ENCODE measurements around the gene GAMT.

GAMT gene

DNA sequence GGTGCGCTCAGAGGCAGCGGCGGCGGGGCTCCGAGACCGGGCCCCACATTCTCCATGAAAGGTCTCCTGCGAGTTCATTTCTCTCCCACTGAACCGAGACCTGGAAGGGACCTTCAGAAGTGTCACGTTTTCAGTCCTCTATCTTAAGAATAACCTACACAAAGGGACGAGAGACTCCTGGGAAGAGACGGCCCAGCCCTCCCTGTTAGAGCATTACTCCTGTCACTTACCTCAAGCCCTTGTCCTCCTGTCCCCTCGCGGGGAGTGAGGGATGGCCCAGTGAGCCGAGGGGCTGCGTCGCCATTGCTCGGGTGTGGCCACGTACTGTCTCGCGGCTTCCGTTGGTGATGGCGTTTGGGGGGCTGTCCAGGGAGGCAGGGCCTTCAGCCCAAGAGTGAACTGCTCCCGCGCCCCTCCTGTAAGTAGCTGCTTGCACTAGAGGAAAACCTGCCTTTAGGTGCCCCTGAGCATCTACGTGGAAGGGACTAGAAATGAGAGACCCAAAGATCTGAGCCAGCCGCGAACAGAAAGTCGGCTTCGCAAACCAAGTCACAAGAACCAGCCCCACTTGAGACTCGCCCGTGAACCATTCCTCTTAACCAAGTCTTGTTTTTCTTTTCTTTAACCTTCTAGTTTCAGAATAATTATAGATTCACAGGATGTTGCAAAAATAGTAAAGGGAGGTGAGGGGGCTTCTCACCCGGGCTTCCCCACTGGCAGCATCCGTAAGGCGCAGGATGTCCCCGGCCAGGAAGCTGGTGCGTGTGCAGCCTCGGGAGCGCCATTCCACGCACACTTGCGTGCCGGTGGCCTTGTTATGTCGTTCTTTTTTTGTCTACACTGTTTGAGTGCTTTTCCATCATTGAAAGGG is 38.7 kb downstream of the GAMT start:
- DNase-seq = no peak

DNA sequence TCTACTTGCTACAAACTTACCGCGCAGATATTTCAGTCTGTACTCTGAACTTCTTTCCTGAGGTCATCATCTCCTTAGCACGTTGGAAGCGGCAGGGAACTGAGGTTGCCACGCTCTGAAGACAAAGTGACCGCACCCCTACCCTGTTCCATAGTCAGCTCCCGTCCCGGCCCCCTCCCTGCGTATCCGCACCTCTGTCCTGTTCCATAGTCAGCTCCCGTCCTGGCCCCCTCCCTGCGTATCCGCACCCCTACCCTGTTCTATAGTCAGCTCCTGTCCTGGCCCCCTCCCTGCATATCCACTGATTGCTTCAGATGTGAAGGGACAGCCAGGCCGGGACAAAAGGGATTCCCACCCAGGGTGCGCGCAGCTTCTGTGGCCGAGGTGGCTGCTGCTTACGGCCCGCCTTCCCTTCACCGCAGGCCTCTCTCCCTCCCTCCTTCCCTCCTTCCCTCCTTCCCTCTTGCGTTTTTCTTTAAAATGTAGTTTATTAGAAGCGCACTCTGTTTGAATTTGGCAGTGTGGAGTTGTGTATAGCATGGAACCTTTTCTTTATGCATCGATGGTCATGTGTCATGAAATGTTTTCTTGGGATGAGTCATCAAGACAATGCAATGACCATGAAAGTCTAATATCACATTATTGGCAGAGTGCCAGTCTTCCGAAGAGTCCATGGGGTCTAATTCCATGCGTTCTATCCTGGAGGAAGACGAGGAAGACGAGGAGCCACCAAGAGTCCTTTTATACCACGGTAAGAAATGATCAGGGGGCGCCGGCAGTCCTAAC is 39.5 kb downstream of the GAMT start:
- no peak for DNase-seq

DNA sequence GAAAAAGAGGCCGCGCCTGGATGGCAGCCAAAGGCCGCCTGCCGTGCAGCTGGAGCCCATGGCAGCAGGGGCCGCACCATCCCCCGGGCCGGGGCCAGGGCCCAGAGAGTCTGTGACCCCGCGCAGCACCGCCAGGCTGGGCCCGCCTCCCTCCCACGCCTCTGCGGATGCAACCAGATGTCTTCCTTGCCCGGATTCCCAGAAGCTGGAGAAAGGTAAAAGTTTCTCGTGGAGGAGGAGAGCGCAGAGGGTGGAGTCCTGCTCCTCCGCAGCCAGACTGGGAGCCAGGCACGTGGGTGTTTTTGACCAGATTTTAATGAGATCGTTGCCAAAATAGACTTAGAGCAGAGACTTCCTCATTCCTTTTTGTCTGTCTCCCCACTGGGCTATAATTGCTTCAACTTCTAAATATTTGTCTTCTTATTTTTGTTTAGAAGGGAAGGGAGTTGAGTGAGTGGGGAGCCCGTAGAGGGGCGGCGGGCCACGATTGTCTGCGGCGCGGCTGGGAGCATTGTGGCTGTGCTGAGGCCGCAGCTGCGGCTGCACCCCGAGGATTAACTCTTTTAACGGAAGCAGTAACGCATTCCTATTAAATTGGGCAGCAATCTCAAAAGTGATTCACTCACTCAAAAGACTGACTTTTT is 40.4 kb downstream of the GAMT start:
- no peak for DNase-seq

DNA sequence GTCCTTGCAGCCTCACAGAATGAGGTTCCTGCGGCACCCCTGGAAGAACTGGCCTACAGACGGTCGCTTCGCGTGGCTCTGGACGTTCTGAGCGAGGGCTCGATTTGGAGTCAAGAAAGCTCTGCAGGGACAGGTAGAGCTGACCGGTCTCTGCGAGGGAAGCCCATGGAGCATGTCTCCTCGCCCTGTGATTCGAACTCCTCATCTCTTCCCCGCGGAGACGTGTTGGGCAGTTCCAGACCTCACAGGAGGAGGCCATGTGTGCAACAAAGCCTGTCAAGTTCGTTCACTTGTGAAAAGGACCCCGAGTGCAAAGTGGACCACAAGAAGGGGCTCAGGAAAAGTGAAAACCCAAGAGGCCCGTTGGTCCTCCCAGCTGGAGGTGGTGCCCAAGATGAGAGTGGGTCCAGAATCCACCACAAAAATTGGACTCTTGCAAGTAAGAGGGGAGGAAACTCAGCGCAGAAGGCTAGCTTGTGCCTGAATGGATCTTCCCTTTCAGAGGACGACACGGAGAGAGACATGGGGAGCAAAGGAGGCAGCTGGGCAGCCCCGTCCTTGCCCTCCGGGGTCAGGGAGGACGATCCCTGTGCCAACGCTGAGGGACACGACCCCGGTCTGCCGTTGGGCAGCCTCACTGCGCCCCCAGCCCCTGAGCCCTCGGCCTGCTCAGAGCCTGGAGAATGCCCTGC is 41.1 kb downstream of the GAMT start:
- DNase-seq = no peak

DNA sequence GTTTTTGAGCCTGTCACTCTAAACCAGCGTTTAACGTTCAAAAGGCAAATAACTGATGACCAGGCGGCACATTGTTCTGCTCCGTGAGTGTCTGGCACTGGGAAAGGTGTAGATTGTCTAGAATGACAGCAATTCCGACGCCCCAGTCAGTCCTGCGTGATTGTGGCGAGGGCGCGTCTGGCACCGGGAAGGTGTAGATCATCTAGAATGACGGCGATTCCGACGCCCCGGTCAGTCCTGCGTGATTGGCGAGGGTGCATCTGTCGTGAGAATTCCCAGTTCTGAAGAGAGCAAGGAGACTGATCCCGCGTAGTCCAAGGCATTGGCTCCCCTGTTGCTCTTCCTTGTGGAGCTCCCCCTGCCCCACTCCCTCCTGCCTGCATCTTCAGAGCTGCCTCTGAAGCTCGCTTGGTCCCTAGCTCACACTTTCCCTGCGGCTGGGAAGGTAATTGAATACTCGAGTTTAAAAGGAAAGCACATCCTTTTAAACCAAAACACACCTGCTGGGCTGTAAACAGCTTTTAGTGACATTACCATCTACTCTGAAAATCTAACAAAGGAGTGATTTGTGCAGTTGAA is 43.7 kb downstream of the GAMT start:
- no peak for DNase-seq

DNA sequence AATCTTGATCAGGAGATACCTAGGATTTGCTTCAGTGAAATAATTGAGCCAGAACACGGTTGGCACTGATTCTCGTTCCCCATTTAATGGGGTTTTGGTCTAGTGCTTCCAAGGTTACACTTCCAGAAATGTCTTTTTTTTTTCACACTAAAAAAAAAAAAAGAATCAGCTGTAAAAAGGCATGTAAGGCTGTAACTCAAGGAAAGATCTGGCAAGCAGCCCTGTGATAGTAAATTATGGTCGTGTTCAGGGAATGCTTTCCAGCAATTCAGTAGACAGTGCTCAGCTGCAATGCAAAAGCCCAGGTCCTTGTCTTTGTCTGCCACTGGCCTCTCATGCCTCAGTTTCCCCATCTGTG is 44.9 kb downstream of the GAMT start:
- no peak for DNase-seq

DNA sequence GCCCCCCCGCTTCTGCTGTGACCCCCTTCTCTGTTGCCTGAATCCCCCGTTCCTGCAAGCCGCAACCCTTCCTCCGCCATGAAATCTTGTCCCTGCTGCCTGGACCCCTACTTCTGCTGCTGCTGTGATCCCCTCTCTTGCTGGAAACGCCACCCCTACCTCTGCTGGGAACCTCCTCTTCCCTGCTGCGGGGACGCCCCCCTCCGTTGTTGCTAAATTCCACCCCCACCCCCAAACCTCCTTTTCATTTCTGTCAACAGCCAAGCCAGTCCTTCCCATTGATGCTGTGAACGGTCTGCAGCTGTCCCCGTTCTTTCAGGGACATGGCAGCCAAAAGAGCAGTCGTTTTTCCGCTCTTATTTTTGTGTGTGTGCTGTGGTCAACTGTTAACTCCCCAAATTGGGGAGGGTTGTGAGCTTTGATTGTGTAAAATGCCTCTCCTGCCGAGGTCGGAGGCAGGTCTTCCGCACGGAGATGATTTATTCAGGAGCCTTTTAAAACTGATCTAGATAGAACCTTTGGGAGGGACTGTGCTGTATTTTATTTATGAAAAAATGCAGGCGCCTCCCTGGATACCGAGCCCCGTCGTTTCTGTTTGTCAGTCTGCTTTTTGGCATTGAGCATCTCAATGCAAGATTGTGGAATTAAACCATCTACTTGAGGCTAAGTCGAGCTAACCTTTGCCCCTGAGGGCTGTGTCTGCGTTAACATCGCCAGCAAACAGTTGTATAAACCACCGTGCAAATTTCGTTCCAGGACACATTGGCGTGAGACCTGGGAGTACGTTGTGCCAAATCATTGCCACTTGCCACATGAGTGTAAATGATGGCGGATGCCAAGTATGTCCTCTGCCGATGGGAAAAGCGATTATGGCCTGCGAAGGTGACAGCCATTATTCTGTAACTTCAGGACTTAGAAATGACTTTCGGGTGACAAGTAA is 45.5 kb downstream of the GAMT start:
- DNase-seq = peak; percentile 33 to 34

DNA sequence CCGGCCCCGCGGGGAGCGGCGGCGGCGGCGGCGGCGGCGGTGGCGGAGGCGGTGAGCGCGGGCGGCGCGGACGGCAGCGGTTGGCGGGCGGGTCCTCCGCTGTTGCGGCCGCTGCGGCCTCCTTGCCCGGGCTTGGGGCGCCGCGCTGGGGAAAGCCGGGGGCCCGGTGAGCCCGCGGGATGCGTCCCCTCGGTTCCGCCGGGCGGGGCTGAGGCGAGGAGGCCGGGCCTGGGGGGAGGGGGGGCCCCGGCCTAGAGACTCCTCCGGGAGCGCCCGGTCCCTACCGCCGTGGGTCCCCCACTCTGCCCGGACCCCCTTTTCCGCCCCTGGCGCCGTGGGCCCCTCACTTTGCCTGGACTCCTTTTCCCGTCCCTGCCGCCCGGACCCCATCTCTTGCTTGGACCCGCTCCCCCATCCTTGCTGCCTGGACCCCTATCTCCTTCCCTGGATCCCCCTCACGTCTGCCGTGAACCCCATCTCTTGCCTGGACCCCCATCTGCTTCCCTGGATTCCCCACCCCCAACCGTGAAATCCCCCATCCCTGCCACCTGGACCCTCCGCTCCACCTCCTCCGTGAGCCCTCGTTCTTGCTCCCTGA is 46.3 kb downstream of the GAMT start:
- DNase-seq = no peak

DNA sequence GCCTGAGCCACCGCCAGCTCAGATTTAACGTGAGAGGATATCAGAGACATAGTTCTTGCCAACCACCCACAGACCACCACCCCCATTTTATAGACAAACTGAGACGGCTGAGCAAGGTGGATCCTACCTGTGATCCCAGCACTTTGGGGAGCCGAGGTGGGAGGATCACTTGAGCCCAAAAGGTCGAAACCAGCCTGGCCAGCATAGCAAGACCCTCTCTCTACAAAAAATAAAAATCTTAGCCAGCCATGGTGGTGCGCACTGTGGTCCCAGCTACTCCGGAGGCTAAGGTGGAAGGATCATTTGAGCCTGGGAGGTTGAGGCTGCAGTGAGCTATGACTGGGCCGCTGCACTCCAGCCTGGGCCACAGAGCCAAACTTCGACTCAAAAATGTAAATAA is 48.2 kb downstream of the GAMT start:
- no peak for DNase-seq

DNA sequence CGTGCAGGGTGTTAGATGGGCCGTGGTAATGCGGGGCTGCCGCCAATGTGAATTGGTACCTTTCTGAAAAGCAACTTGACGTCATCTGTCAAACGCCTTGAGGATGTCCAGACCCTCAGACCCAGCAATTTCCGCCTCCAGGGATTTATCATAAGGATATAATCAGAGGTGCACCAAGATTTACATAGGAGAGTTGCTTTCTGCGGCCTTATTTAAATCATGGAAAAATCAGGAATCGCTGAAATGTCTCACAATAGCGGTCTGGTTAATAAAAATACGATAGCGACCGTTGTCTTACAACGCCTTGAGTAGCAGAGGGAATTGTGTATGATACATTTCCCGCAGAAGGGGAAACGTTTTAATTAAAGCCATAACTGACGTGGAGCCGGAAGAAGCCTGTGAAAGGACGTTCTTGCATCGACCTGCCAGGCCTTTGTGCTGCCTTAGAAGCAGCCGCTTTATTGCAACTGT is 49.9 kb downstream of the GAMT start:
- DNase-seq = no peak

DNA sequence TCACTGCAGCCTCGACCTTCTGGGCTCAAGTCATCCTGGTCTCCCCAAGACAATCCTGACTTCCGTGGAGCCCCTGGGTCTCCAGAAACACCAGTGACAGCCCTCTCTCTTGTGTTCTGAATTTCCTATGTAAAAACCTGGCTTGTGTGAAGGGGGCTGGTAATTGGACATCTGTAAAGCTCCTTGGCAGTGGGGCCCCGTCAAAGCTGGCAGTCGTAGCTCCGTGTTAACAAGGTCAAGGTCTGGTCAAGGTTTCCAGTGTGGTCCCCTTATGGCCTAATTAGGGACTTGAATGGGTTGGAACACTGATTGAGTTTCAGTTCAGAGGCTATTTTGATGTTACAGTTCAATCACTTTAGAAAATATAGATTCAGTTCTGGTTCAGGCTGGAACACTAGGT is 50.5 kb downstream of the GAMT start:
- no peak for DNase-seq

DNA sequence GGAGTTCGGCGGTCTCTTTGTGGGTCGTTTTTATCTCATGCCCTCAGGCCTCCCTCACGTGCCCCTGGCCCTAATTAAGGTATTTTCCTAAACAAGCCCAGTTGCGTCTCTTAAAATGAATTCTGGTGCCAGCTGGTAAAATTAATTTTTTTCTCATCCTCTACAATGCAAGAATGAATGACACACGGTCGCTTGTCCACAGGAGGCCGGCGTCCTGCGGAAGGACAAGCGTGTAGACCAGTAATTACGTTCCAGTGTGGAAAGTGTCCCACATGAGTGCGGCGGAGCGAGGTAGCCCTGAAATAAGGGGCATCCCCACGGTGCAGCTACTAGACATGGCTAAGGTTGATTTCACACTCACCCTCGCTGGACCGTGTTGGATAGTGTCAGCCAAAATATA is 52.1 kb downstream of the GAMT start:
- no peak for DNase-seq

All from activated T-cell treated with anti-CD3 and anti-CD28 coated beads, Interleukin-2, amount 50 U/mL, for 48 hours (primary cell).